ENCODE measurements around the gene ECI1. TPM values are rescaled to one million over a fixed set of nuclear protein-coding genes. Genes with fewer than 3 reads are reported as not detected.

Gene ECI1
- total and polyA plus RNA-seq, 2 donors: 31.1 to 47.0 TPM

DNA sequence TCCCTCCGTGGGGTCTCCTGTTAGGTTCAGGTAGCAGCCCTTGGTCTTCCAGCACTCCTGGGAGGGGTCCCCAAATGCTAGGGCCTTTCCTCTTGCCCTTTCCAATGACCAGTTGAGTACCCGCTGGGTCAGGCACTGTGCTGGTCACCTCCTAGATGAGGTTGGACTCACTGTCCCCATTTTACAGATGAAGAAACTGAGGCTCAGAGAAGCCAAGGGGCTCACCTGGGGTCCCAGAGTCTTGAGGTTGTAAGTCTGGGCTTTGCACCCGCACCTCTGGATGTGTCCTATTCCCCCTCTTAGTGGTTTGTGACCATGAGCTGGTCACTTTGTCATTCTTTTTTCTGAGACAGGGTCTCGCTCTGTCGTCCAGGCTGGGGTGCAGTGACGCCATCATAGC lies 53.6 kb downstream of the ECI1 start:
- peaks cover 62 to 76% of the 10 kb centered on the region in 2 donors for H3K27me3 ChIP-seq (ENCODE audit: control insufficient read depth in 2 of 2, insufficient read depth in 1 of 2, low read length in 1 of 2)
- WGBS: 84% methylated on average over 6 of the region's 6 CpGs

DNA sequence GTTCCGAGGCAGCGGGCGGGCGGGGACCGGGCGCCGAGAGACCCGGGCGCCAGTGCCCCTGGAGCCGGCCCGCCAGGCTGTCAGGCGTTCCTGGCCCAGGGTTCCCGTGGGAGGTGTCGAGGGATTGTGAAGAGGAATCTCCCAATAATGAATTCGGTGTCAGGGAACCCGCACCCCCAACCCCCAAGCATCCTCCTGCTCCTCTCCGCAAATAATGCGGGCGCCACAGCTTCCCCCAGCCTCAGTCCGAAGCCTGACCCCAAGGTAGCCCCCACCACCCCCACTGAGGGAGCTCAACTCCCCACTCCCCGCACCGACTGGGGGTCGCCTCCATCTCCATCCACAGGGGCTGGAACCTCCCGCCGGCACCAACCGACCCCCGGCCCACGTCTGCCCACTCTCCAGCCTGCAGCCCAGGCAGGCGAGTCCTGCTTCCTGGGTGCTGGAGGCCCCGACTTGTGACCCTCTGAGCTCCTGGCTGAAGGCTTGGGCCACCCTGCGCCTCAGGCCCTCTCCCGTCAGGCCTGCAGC lies 54.3 kb downstream of the ECI1 start:
- Histone ChIP-seq H3K27me3 (ENCODE audit: control insufficient read depth in 2 of 2, insufficient read depth in 1 of 2, low read length in 1 of 2) (peaks cover 62 to 78% of the 10 kb centered on the region in 2 donors), H3K9me3 (ENCODE audit: control insufficient read depth in 2 of 2, insufficient read depth in 1 of 2, low read length in 1 of 2) (peaks cover 0 to 5% of the 10 kb centered on the region in 2 donors)
- 24% methylated on average over 32 of the region's 32 CpGs for WGBS

More for the DNA sequence above, 53.6 kb downstream of the ECI1 start:
- no peak for DNase-seq (ENCODE audit: low read depth in 6 of 9, low spot score in 9 of 9)
- Histone ChIP-seq H3K4me1 (ENCODE audit: control insufficient read depth in 2 of 2, insufficient read depth in 2 of 2, low read length in 2 of 2) (peaks cover 10 to 13% of the 10 kb centered on the region in 2 donors), H3K36me3 (ENCODE audit: control insufficient read depth in 2 of 2, insufficient read depth in 2 of 2, low read length in 1 of 2) (no peaks in the 10 kb centered on the region), H3K27ac (ENCODE audit: low read depth in 1 of 2, low read length in 1 of 2) (no peak overlapping the region), H3K9me3 (ENCODE audit: control insufficient read depth in 2 of 2, insufficient read depth in 1 of 2, low read length in 1 of 2) (peaks cover 0 to 5% of the 10 kb centered on the region in 2 donors), H3K4me3 (ENCODE audit: low read length in 2 of 2) (no peak overlapping the region)

DNA sequence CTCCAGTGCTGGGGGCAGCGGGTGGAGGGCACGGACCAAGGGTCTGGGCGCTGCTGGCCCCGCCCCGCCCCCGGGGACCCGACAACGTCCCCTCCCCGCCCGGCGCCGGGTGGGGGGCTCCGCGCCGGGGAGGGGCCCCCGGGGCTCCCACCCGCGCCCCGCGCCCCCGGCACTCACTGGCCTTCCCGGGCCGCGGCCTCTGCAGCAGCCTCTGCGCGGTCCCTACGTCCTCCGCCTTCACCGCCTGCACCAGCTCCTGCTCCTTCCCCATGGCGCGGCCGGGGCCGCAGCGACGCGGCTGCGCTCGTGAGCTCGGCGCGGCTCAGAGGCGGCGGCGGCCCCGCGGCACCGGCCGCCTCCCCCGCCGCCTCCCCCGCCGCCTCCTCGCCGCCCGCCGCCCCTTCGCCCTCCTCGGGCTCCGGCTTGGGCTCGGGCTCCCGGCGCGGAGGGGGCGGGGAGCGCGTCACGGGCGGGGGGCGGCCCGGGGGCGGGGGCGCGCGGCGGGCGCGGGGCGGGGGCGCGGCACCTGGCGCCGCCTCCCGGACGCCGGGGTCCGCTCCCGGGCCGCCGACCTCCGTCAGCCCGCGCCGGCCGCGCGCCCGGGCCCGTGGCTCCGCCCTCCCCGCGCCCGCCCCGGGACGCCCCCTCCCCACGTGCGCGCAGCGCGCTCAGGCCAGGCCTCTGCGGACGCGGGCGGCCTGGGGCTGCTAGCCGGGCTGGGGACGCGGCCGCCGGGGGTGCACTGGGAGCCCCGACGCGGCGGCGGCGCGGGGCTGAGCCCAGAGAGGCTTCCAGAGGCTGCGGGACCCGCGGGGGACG lies 55.0 kb downstream of the ECI1 start, which contains the start of gene CASKIN1:
CASKIN1 (minus strand) TSS at position 444 of the 819 bp plus-strand sequence; CDS start at position 271, 173 bp downstream.
- peak in 1 of 9 donors; percentile 27 for DNase-seq (ENCODE audit: low read depth in 6 of 9, low spot score in 9 of 9)
- peaks cover 62 to 72% of the 10 kb centered on the region in 2 donors for H3K27me3 ChIP-seq (ENCODE audit: control insufficient read depth in 2 of 2, insufficient read depth in 1 of 2, low read length in 1 of 2)
- H3K4me3 ChIP-seq (ENCODE audit: low read length in 2 of 2): peak within 1 kb of the TSS in 1 of 2 donors; percentile 66
- WGBS: 1% methylated on average over 128 of the region's 129 CpGs
- H3K27ac ChIP-seq (ENCODE audit: low read depth in 1 of 2, low read length in 1 of 2): peak within 1 kb of the TSS in 1 of 2 donors; percentile 13
- peaks cover 10 to 13% of the 10 kb centered on the region in 2 donors for H3K4me1 ChIP-seq (ENCODE audit: control insufficient read depth in 2 of 2, insufficient read depth in 2 of 2, low read length in 2 of 2)
- peaks cover 0 to 5% of the 10 kb centered on the region in 2 donors for H3K9me3 ChIP-seq (ENCODE audit: control insufficient read depth in 2 of 2, insufficient read depth in 1 of 2, low read length in 1 of 2)
- H3K36me3 ChIP-seq (ENCODE audit: control insufficient read depth in 2 of 2, insufficient read depth in 2 of 2, low read length in 1 of 2): no peaks in the 10 kb centered on the region

More for the DNA sequence above, 54.3 kb downstream of the ECI1 start:
- H3K27ac ChIP-seq (ENCODE audit: low read depth in 1 of 2, low read length in 1 of 2): no peak overlapping the region
- peaks cover 10 to 13% of the 10 kb centered on the region in 2 donors for H3K4me1 ChIP-seq (ENCODE audit: control insufficient read depth in 2 of 2, insufficient read depth in 2 of 2, low read length in 2 of 2)
- peak overlapping the region in 1 of 2 donors; percentile 66 for H3K4me3 ChIP-seq (ENCODE audit: low read length in 2 of 2)
- no peaks in the 10 kb centered on the region for H3K36me3 ChIP-seq (ENCODE audit: control insufficient read depth in 2 of 2, insufficient read depth in 2 of 2, low read length in 1 of 2)
- no peak for DNase-seq (ENCODE audit: low read depth in 6 of 9, low spot score in 9 of 9)

DNA sequence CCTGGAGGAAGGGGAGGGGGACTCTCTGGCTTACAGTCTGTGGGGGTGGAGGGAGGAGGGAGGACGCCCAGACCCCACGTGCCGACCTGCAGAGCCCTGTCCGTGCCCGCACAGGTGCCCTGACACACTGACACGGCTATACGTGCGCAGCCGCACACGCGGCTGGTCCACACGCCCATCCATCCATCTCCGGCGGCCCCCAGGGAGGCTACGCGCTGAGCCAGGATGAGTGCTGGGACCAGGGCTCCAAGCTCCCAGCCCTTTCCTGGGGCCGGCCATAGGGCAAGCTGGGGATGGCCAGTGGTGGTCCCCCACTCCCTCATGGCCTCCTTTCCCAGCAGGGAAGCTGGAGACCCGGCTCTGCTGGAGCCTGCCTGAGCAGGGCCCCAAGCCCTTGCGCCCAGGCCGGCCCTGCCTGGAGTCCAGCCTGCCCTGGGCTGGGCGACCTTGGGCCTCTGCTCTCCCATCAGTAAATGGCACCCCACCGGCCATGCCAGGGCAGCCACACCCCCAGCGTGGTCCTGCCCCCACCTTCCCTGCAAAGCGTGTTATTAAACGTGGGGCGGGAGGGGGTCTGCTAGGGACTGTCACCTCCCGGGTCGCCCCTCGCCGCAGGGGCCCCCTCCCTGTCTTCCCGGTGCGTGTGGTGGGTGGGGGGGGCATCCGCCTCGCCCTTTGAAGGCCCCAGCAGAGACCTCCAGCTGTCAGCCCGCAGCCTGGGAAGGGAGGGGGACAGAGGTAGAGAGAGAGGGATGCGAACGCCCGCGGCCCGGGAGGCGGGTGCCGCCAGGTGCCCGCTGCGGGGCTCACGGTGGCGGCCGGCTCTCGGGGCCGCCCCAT lies 55.8 kb downstream of the ECI1 start:
- Histone ChIP-seq H3K36me3 (ENCODE audit: control insufficient read depth in 2 of 2, insufficient read depth in 2 of 2, low read length in 1 of 2) (no peaks in the 10 kb centered on the region), H3K27me3 (ENCODE audit: control insufficient read depth in 2 of 2, insufficient read depth in 1 of 2, low read length in 1 of 2) (peaks cover 61 to 73% of the 10 kb centered on the region in 2 donors), H3K9me3 (ENCODE audit: control insufficient read depth in 2 of 2, insufficient read depth in 1 of 2, low read length in 1 of 2) (peaks cover 0 to 5% of the 10 kb centered on the region in 2 donors), H3K4me3 (ENCODE audit: low read length in 2 of 2) (peak overlapping the region in 1 of 2 donors; percentile 66), H3K27ac (ENCODE audit: low read depth in 1 of 2, low read length in 1 of 2) (peak overlapping the region in 1 of 2 donors; percentile 13), H3K4me1 (ENCODE audit: control insufficient read depth in 2 of 2, insufficient read depth in 2 of 2, low read length in 2 of 2) (peaks cover 10 to 13% of the 10 kb centered on the region in 2 donors)
- 2% methylated on average over 49 of the region's 49 CpGs for WGBS
- peak in 2 of 9 donors; percentile 14 to 44 for DNase-seq (ENCODE audit: low read depth in 6 of 9, low spot score in 9 of 9)

DNA sequence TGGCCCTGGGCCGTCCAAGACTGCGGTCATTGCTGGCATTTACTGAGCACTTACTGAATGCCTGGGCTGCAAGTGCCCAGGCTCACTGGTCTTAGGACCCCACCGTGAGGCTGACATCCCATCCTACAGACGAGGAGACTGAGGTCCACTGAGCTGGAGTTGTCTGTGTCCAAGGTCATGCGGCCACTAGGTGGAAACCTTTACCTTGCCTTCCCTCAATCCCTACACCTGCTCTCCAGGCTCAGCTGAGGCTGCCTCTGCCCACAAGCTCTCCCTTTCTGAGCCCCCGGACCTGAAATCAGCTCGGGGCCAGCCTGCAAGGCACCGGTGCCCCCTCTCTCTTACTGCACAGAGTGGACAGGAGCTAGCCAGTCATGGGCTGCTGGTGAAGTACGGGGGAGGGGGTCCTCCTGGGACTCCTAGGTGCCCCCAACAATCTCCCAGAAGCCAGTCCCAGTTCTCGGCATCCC lies 56.5 kb downstream of the ECI1 start:
- peaks cover 10 to 13% of the 10 kb centered on the region in 2 donors for H3K4me1 ChIP-seq (ENCODE audit: control insufficient read depth in 2 of 2, insufficient read depth in 2 of 2, low read length in 2 of 2)
- H3K36me3 ChIP-seq (ENCODE audit: control insufficient read depth in 2 of 2, insufficient read depth in 2 of 2, low read length in 1 of 2): no peaks in the 10 kb centered on the region
- peak in 5 of 9 donors; percentile 32 to 68 (median 57) for DNase-seq (ENCODE audit: low read depth in 6 of 9, low spot score in 9 of 9)
- H3K27ac ChIP-seq (ENCODE audit: low read depth in 1 of 2, low read length in 1 of 2): no peak overlapping the region
- WGBS: 22% methylated on average over 10 of the region's 10 CpGs
- H3K4me3 ChIP-seq (ENCODE audit: low read length in 2 of 2): no peak overlapping the region
- peaks cover 0 to 5% of the 10 kb centered on the region in 2 donors for H3K9me3 ChIP-seq (ENCODE audit: control insufficient read depth in 2 of 2, insufficient read depth in 1 of 2, low read length in 1 of 2)
- peaks cover 56 to 66% of the 10 kb centered on the region in 2 donors for H3K27me3 ChIP-seq (ENCODE audit: control insufficient read depth in 2 of 2, insufficient read depth in 1 of 2, low read length in 1 of 2)

DNA sequence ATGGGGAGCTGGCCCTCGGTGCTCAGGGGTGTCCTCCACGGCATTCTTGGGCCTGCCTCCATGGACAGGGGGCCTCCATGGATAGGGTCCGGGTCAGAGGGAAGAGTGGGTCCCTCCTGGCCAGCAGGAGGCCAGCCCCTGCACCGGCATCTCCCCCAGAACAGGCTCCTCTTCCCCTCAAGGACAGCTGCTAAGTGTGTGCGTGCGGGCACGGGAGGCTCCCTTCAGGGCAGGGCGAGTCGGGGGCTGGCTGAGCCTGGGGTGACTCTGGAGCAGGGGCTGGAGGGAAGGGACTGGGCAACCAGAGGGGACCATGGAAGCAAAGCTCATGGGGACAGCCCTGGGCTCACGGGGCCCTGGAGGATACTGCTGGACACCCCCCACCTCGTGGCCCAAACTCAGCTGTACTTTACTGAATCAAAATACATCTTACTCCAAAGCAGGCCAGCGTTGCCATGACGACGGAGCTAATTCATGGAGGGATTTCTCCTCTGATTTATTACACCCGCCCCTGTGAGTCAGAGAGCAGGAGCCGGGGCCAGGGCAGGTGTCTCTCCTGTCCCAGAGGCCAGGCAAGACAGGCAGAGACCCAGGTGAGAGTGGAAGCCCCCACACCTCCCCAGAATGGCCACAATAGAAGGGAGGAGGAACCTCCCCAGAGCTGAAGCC lies 57.1 kb downstream of the ECI1 start:
- 79% methylated on average over 16 of the region's 16 CpGs for WGBS
- DNase-seq (ENCODE audit: low read depth in 6 of 9, low spot score in 9 of 9): no peak

DNA sequence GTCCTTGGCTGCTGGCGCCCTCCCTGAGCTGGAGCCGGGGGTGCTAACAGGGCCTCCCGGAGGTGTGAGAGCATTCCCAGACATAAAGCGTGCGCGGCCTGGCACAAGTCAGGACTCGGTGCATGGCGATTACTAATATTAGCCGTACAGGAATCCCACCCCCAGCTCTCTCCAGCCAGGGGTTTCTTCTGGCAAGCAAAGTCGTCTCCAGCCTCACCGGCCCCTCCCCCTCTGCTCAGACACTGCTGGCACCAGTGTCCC lies 60.0 kb downstream of the ECI1 start:
- H3K4me1 ChIP-seq (ENCODE audit: control insufficient read depth in 2 of 2, insufficient read depth in 2 of 2, low read length in 2 of 2): peaks cover 7 to 13% of the 10 kb centered on the region in 2 donors
- no peaks in the 10 kb centered on the region for H3K9me3 ChIP-seq (ENCODE audit: control insufficient read depth in 2 of 2, insufficient read depth in 1 of 2, low read length in 1 of 2)
- WGBS: 97% methylated on average over 11 of the region's 11 CpGs
- H3K36me3 ChIP-seq (ENCODE audit: control insufficient read depth in 2 of 2, insufficient read depth in 2 of 2, low read length in 1 of 2): no peaks in the 10 kb centered on the region
- H3K27me3 ChIP-seq (ENCODE audit: control insufficient read depth in 2 of 2, insufficient read depth in 1 of 2, low read length in 1 of 2): peaks cover 29 to 35% of the 10 kb centered on the region in 2 donors
- no peak overlapping the region for H3K4me3 ChIP-seq (ENCODE audit: low read length in 2 of 2)
- no peak for DNase-seq (ENCODE audit: low read depth in 6 of 9, low spot score in 9 of 9)
- no peak overlapping the region for H3K27ac ChIP-seq (ENCODE audit: low read depth in 1 of 2, low read length in 1 of 2)

More for the DNA sequence above, 57.1 kb downstream of the ECI1 start:
- Histone ChIP-seq H3K9me3 (ENCODE audit: control insufficient read depth in 2 of 2, insufficient read depth in 1 of 2, low read length in 1 of 2) (peaks cover 0 to 5% of the 10 kb centered on the region in 2 donors), H3K36me3 (ENCODE audit: control insufficient read depth in 2 of 2, insufficient read depth in 2 of 2, low read length in 1 of 2) (no peaks in the 10 kb centered on the region), H3K27me3 (ENCODE audit: control insufficient read depth in 2 of 2, insufficient read depth in 1 of 2, low read length in 1 of 2) (peaks cover 56 to 60% of the 10 kb centered on the region in 2 donors), H3K27ac (ENCODE audit: low read depth in 1 of 2, low read length in 1 of 2) (no peak overlapping the region), H3K4me1 (ENCODE audit: control insufficient read depth in 2 of 2, insufficient read depth in 2 of 2, low read length in 2 of 2) (peaks cover 10 to 13% of the 10 kb centered on the region in 2 donors), H3K4me3 (ENCODE audit: low read length in 2 of 2) (no peak overlapping the region)

DNA sequence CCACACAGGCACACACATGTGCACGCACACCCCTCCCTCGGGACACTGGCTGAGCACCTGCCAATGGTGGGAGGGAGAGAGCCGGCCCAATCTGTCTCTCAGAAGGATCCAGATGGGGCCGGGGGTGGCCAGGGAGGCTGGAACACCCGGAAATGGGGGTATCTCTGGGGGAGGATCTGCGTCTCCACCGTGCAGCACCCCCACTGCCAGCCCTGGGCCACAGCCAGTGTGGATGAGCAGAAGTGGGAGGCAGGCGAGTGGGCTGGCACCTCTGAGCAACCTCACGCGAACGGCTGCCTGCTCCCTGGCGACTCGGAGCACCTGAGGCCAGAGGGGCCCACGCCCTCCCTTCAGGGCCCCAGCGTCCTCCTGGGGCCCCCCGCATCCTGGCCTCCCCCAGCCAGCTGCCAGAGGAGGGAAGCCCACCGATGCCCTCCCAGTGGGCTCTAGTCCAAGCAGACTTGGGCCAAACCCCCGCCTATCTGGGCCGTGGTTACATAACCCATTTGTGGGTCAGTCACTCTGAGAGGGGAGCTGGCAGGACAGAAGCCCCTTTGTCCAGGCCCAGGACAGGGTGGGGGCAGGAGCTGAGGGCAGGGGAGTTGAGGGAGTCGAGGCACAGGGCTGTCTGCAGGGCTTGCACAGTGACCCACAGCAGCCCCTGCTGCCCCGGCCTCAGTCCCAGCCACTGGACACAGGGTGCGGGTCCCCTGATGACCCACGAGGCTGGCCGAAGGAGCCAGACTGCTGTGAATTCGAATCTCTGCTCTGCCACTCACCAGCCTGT lies 60.5 kb downstream of the ECI1 start:
- peaks cover 6 to 13% of the 10 kb centered on the region in 2 donors for H3K4me1 ChIP-seq (ENCODE audit: control insufficient read depth in 2 of 2, insufficient read depth in 2 of 2, low read length in 2 of 2)
- 87% methylated on average over 25 of the region's 25 CpGs for WGBS
- H3K27ac ChIP-seq (ENCODE audit: low read depth in 1 of 2, low read length in 1 of 2): no peak overlapping the region
- H3K4me3 ChIP-seq (ENCODE audit: low read length in 2 of 2): no peak overlapping the region
- no peaks in the 10 kb centered on the region for H3K36me3 ChIP-seq (ENCODE audit: control insufficient read depth in 2 of 2, insufficient read depth in 2 of 2, low read length in 1 of 2)
- DNase-seq (ENCODE audit: low read depth in 6 of 9, low spot score in 9 of 9): no peak
- no peaks in the 10 kb centered on the region for H3K9me3 ChIP-seq (ENCODE audit: control insufficient read depth in 2 of 2, insufficient read depth in 1 of 2, low read length in 1 of 2)
- peaks cover 24 to 33% of the 10 kb centered on the region in 2 donors for H3K27me3 ChIP-seq (ENCODE audit: control insufficient read depth in 2 of 2, insufficient read depth in 1 of 2, low read length in 1 of 2)
